Ureter (tissue), 1 donor: ENCODE measurements around the gene TRPM3. TPM values are rescaled to one million over a fixed set of nuclear protein-coding genes. Genes with fewer than 3 reads are reported as not detected.

Experiments
- DNase-seq: peaks from one replicate; pipeline ENCODE4 v3.0.0-alpha.2; 2020; ENCODE audit warnings: low spot score
- total RNA-seq: library from RNA; stranded (reverse); gene quantifications from one replicate; pipeline ENCODE4 v1.2.4, GENCODE V29; 2023
- donor health status: DM: yes; HTN: yes; CAD: no.

Gene TRPM3
- total RNA-seq, 1 donor from 2014 or later: 1.3 TPM

GRCh38 chr9:70559102-70559501, 562.3 kb downstream of the TRPM3 start:
- no peak for DNase-seq

DNA sequence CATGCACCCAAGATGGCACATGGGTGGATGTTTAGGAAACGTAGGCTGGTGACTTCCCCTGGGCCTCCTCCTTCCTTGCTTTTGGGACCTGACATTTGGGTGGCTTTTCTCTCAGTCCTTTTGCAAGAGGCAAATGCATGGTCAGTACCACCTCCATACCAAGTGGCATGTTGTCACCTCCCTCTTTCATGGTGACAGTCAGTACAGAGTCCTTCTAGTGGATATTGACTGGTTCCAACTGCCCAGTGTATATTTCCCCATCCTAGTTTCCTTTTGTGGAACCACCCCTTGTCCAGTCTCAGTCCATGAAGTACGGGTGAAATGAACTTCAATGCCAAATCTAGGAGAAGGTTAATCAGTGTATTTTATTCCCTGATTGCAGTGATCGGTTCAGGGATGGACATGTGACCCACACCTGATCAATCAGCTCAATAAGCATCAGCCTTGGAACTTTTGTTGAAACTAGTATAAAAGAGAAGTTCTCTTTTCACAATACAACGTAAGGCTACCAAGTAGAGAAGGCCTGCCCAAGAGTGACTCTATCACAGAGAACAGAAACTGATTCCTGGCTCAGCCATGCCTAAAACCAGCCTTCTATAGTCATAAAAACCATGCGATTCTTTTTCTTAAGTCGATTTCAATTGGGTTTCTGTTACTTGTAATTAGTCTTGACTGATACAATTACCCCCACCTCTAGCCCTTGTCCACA, 563.6 kb downstream of the TRPM3 start:
- no peak for DNase-seq

DNA sequence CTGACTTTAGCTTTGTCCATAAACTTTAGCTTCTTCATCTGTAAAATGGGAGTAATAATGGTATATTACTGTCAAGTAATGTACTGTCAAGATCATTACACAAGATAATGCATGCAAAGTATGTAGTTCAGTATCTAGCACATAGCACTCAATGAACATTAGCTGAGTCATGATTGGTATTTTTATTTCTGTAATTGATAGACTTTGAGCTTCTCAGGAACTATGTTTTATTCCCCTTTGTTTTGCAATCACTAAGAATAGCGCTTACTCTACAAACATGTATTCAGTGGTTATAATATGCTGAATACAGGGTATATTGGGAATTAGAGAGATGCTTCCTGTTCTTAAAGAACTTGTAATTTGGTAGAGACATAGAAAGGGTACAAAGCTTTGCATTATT, 564.6 kb downstream of the TRPM3 start:
- no peak for DNase-seq

DNA sequence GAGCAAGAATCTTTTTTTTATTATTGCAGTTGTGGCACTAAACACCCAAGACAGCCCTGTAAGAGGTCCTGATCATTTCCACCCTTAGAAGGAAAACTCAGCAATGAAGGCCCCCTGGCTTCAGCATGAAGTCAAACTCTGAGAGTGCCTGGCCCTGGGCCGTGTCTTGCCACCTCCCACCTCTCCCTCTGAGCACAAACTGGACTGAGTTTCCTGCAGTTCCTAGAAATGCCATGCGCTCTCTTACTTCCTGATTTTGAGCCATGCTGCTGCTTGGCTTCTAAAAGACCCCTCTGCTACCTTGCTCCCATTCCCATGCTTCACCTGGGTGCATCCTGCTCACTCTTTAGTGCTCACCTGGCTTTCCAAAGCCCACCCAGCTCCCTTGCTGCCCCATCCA, 566.5 kb downstream of the TRPM3 start:
- no peak for DNase-seq

- DNase-seq: no peak
Measured at GRCh38 chr9:70553707-70554673, 567.4 kb downstream of the TRPM3 start.

DNA sequence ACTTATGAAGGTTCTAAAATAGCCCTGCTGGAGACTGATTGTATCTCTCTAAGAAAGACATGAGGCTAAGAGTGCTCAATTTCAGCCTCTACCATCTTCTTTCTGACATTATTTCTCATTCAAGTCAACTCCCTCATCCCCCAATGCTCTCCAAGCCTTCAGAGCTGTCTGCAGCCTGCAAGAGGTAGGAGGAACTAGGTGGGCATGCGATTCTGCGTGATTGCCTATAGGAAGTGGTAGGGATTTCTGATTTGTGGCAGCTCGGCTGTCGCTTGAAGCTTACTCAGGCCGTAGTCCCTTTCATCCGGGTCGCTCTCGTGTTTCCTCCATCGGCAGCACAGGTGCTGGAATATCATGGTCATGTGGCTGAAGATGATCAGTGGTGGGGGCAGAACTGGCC, 568.9 kb downstream of the TRPM3 start:
- DNase-seq: no peak

DNA sequence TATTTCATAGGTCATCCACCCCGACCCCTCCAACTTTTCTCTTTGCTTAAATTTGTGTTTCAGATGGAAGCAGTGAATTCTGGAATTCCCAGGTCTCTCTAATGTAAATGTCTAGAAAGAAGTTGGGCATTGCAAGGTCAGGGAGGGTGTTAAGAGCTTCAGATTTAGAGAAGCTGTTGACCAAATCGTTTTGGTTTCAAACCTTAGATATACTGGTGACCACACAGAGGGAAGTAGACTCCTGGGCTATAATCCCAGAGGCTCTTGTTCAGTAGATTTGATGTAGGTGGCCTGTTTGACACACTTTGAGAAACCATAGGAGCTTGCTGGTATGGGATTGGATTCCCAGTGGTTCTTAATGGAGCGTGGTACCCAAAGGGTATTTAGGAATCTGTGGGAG, 569.6 kb downstream of the TRPM3 start:
- no peak for DNase-seq

DNA sequence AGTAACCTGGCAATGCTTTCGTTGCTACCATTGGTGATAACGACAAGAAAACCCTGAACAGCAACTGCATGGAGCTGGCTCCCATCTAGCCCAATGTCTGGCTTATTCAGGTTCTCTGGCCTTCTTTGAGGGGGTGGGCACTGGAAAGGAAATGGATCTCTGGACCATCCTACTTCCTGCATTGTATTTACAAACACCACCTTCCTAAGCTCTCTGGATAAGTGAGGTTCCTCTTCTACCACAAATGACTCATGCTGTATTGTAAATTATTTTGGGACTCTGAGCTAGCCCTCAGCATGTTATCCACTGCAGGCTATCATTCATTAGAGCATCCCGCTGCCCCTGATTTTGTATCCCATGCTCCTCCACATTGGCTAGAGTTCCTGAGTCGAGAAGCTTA, 570.0 kb downstream of the TRPM3 start:
- no peak for DNase-seq

DNA sequence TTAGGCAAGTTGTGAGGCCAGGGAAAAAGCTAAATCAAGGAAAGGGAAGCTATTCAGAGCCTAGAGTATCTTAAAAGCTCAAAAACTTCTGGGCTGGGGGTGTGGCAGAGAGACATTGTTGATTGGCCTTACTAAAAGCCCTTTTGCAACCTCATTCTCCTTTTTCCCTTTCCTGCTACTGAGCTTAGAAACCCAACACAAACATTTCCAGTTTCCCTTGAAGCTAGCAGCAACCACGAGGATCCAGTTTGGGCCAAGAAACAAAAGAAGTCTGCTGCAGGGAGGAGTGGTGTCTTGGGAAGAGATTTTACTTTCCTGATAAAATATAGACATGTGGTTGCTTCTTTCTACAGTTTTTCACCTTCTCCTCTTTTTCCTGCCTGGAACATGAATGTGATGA, 571.5 kb downstream of the TRPM3 start:
- no peak for DNase-seq

GRCh38 chr9:70542311-70542931, 579.0 kb downstream of the TRPM3 start:
- no peak for DNase-seq

DNA sequence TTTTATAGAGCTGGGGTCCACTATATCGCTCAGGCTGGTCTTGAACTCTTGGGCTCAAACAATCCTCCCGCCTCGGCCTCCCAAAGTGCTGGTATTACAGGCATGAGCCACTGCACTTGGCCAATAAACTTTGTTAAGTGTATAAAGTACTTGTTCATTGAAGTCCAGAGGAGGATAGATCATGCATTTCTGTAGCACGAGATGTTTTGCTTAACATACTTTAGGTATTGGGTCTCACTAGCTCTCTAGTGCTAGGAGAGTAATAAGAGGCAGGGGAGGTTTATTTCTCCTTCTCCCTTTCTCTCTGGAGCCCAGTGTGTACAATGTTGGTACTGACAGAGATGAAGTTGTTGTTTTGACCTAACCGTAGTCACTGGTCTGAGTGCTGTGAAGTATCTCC, 581.4 kb downstream of the TRPM3 start:
- no peak for DNase-seq

- no peak for DNase-seq
Measured at GRCh38 chr9:70539526-70539925, 581.9 kb downstream of the TRPM3 start.

DNA sequence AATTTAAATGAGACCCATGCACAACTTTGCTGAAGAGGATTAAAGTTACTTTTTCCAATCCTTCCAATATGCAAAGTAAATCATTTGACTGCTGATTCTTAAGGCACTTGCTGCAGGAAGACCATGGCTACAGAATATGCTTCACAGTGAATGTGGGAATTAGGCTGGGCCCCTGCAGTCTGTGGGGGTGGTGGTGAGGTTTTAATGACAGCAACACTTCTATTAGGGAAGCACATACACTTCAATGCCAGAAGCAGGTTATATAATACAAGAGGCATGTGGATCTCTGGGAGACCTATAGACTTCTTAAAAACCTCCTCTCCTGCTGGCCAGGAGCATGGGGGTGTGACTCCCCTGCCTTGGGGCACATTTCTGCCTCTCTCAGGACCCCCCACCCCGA, 582.4 kb downstream of the TRPM3 start:
- no peak for DNase-seq

- DNase-seq: no peak
Measured at GRCh38 chr9:70537084-70537483, 584.3 kb downstream of the TRPM3 start.

DNA sequence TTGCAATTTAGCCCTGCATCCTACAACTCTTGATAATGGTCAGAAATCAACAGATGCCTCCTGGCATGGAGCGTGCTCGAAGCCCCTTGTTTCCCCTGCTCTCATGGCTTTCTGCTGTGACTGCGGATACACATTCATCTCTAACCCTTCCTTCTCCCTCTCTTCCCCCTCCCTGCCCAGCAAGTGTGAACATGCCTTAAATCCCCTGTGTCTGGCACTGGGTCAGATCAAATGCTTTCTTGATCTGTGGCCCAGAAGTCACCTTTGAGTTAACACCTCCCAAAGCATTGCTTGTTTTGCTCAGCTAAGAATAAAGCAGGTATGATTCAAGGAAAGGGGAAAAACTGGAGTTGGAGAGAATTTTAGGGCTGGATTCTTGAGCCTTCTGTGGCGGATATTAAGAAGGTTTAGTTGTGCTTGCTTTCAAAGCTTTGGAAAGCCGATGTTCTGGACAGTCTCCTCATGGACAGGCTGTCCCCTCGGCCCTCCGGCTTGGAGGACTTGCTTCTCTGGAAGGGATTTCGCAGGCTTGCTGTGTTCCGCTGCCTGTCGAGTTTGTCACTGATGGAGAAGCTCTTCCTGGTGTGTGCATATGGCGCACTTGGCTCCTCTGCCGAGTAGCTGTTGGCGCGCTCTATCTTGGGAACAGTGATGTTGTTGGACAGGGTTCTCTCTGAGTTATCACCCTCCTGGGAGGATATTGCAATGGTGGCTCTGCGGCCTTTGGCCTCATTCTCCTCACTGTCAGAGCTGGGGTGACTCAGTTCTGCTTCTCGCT, 585.7 kb downstream of the TRPM3 start:
- DNase-seq: no peak

DNA sequence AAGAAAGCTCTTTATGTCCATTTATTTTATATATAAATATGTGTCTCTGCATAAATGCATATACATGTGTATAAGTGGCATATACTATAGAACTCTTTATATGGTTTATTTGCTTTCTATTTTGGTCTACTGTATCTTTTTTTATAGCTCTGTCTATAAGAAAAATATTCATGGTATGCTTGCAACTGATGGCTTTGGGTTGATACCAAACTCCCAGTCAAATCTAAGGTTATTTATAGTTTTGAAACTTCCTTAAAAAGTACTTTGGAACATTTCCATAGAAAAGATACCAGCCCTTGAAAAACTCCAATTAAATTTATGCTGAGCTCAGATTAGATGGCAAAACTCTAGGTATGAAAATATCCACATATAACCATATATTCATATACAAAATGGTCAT, 587.0 kb downstream of the TRPM3 start:
- DNase-seq: no peak

GRCh38 chr9:70534061-70534460, 587.4 kb downstream of the TRPM3 start:
- DNase-seq: no peak

DNA sequence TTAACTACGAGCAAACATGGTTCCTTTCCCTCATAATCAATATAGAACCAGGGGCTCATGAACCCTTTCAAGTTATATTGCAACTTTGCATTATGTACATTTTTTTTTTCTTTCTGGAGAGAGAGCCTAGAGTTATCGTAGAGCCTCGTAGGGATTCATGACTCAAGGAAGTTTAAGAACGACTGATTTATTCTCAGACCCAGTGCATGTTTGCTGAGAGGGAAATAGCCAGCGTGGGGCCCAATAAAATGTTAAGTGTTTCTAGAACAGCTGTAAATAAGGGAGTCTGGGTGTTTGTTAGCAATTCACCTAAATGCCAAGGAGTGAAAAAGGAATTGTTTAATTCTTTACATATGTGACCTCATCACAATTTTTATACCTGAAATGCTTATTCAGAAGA, 587.9 kb downstream of the TRPM3 start:
- no peak for DNase-seq

- DNase-seq: no peak
Measured at GRCh38 chr9:70532716-70533115, 588.7 kb downstream of the TRPM3 start.

GRCh38 chr9:70531311-70531710, 590.1 kb downstream of the TRPM3 start:
- DNase-seq: no peak

- DNase-seq: no peak
Measured at GRCh38 chr9:70530716-70531115, 590.7 kb downstream of the TRPM3 start.

- no peak for DNase-seq
Measured at GRCh38 chr9:70529833-70530232, 591.6 kb downstream of the TRPM3 start.
